RWPE2 (cell line): Measurements from ENCODE around the gene GPT2.

Experiments
- ATAC-seq: fragments of 200-7000 bp; cut with Tn5 transposase; 3 replicates; pipeline ENCODE4 v1.9.1; 2021; ENCODE audit warnings: low read depth
- DNase-seq: peaks from one replicate; pipeline ENCODE4 v3.0.0-alpha.2; 2020; ENCODE audit warnings: low spot score
- H3K27ac ChIP-seq: fragments of 450-650 bp; 2 replicates; pipeline ENCODE4 v1.5.1; 2017; ENCODE audit warnings: mild to moderate bottlenecking; ENCODE audit not compliant: poor library complexity, severe bottlenecking
- H3K27me3 ChIP-seq: fragments of 250-450 bp; sonication (Bioruptor Pico); 2 replicates; pipeline ENCODE4 v1.5.1; 2021; ENCODE audit warnings: mild to moderate bottlenecking, moderate library complexity; ENCODE audit not compliant: insufficient read depth, poor library complexity, severe bottlenecking
- H3K36me3 ChIP-seq: fragments of 250-450 bp; sonication (Bioruptor Pico); 2 replicates; pipeline ENCODE4 v1.5.1; 2020; ENCODE audit warnings: low read depth, mild to moderate bottlenecking, moderate library complexity
- H3K4me1 ChIP-seq: fragments of 250-450 bp; sonication (Bioruptor Pico); 2 replicates; pipeline ENCODE4 v1.5.1; 2021; ENCODE audit warnings: mild to moderate bottlenecking, moderate library complexity; ENCODE audit not compliant: insufficient read depth, poor library complexity, severe bottlenecking
- H3K4me3 ChIP-seq: fragments of 250-450 bp; sonication (Bioruptor Pico); 2 replicates; pipeline ENCODE4 v1.5.1; 2021; ENCODE audit warnings: mild to moderate bottlenecking, moderate library complexity; ENCODE audit not compliant: severe bottlenecking
- H3K9me3 ChIP-seq: fragments of 250-450 bp; sonication (Bioruptor Pico); 2 replicates; pipeline ENCODE4 v1.5.1; 2021; ENCODE audit warnings: mild to moderate bottlenecking, moderate library complexity; ENCODE audit not compliant: severe bottlenecking
- CTCF ChIP-seq: fragments of 450-650 bp; IDR thresholded peaks from one replicate; pipeline ENCODE4 v1.5.1; 2017; ENCODE audit warnings: mild to moderate bottlenecking, moderate library complexity; ENCODE audit not compliant: poor library complexity, severe bottlenecking

Gene GPT2

GRCh38 chr16:46855389-46855788 is 28.8 kb upstream of the GPT2 start:
- DNase-seq = no peak
- no peak for ATAC-seq
- Histone ChIP-seq H3K27me3 (no peaks in the 10 kb centered on the region), H3K4me3 (no peak overlapping the region), H3K4me1 (peaks cover 11% of the 10 kb centered on the region), H3K36me3 (no peaks in the 10 kb centered on the region), H3K9me3 (no peaks in the 10 kb centered on the region), H3K27ac (no peak overlapping the region)
- no peak for TF ChIP-seq CTCF

- peak; percentile 26 for TF ChIP-seq CTCF
- H3K4me1 ChIP-seq = peaks cover 14% of the 10 kb centered on the region
Observed at GRCh38 chr16:46857368-46857945, 26.7 kb upstream of the GPT2 start.

GRCh38 chr16:46858151-46858550 is 26.0 kb upstream of the GPT2 start:
- Histone ChIP-seq H3K27ac (no peak overlapping the region), H3K4me3 (no peak overlapping the region), H3K27me3 (no peaks in the 10 kb centered on the region), H3K9me3 (no peaks in the 10 kb centered on the region), H3K4me1 (peaks cover 14% of the 10 kb centered on the region), H3K36me3 (no peaks in the 10 kb centered on the region)
- DNase-seq (no peak), ATAC-seq (no peak)
- TF ChIP-seq CTCF = no peak

More at GRCh38 chr16:46857368-46857945, 26.7 kb upstream of the GPT2 start:
- Histone ChIP-seq H3K36me3 (no peaks in the 10 kb centered on the region), H3K4me3 (no peak overlapping the region), H3K27me3 (no peaks in the 10 kb centered on the region), H3K9me3 (no peaks in the 10 kb centered on the region), H3K27ac (no peak overlapping the region)
- ATAC-seq = no peak
- DNase-seq = no peak

- Histone ChIP-seq H3K27ac (peak overlapping the region; percentile 52), H3K36me3 (no peaks in the 10 kb centered on the region), H3K9me3 (no peaks in the 10 kb centered on the region), H3K4me3 (no peak overlapping the region), H3K27me3 (no peaks in the 10 kb centered on the region), H3K4me1 (peaks cover 28% of the 10 kb centered on the region)
- TF ChIP-seq CTCF = no peak
- peak; percentile 94 for DNase-seq
- ATAC-seq = peak; percentile 99
Observed at GRCh38 chr16:46859719-46860152, 24.4 kb upstream of the GPT2 start.

GRCh38 chr16:46862555-46863447 is 21.4 kb upstream of the GPT2 start:
- Histone ChIP-seq H3K4me3 (no peak overlapping the region), H3K27me3 (no peaks in the 10 kb centered on the region), H3K36me3 (no peaks in the 10 kb centered on the region), H3K9me3 (no peaks in the 10 kb centered on the region), H3K4me1 (peaks cover 29% of the 10 kb centered on the region), H3K27ac (no peak overlapping the region)
- TF ChIP-seq CTCF = no peak
- no peak for ATAC-seq
- no peak for DNase-seq
